Osteoblast (primary cell): ENCODE results near the gene FAHD2B. TPM values are rescaled to one million over a fixed set of nuclear protein-coding genes. Genes with fewer than 3 reads are reported as not detected.
"Not testable (repeated sequence)": the region's sequence is repeated elsewhere in the genome, so short reads cannot be mapped to it uniquely, and the experiment has no call there.

Experiments
- DNase-seq: peaks from one replicate; pipeline ENCODE4 v3.0.0; 2011; ENCODE audit warnings: low spot score, mixed read lengths; ENCODE audit not compliant: insufficient read length; ENCODE audit errors: missing footprints
- H2AFZ ChIP-seq: 2 replicates; pipeline ENCODE4 v1.6.0; 2011; ENCODE audit warnings: mild to moderate bottlenecking, low read length
- H3K27ac ChIP-seq: 2 replicates; pipeline ENCODE4 v1.5.1; 2011; ENCODE audit warnings: mild to moderate bottlenecking, low read depth, low read length, moderate library complexity
- H3K27me3 ChIP-seq: 2 replicates; pipeline ENCODE4 v1.6.0; 2012; ENCODE audit warnings: mild to moderate bottlenecking, control low read depth, inconsistent platforms, low read length, moderate library complexity; ENCODE audit not compliant: insufficient read depth
- H3K36me3 ChIP-seq: 2 replicates; pipeline ENCODE4 v1.5.1; 2011; ENCODE audit warnings: mild to moderate bottlenecking, low read length, control low read depth, moderate library complexity; ENCODE audit not compliant: insufficient read depth
- H3K4me1 ChIP-seq: 2 replicates; pipeline ENCODE4 v1.5.1; 2011; ENCODE audit warnings: mild to moderate bottlenecking, low read length, control low read depth, moderate library complexity; ENCODE audit not compliant: insufficient read depth
- H3K4me2 ChIP-seq: 2 replicates; pipeline ENCODE4 v1.6.0; 2011; ENCODE audit warnings: mild to moderate bottlenecking, low read length; ENCODE audit not compliant: insufficient read depth
- H3K4me3 ChIP-seq: fragments of 200-600 bp; sonication (generic); 3 replicates; pipeline ENCODE4 v1.5.1; 2012; ENCODE audit warnings: mild to moderate bottlenecking, low read length, inconsistent platforms; ENCODE audit not compliant: insufficient read depth
- H3K79me2 ChIP-seq: 2 replicates; pipeline ENCODE4 v1.6.0; 2012; ENCODE audit warnings: mild to moderate bottlenecking, low read length, control low read depth, inconsistent platforms; ENCODE audit not compliant: insufficient read depth
- H3K9me3 ChIP-seq: 2 replicates; pipeline ENCODE4 v1.5.1; 2011; ENCODE audit warnings: low read depth, low read length, control low read depth
- H4K20me1 ChIP-seq: 2 replicates; pipeline ENCODE4 v1.6.0; 2012; ENCODE audit warnings: mild to moderate bottlenecking, low read length, control low read depth; ENCODE audit not compliant: insufficient read depth
- CTCF ChIP-seq: IDR thresholded peaks from 2 replicates; pipeline ENCODE4 v1.5.1; 2011; ENCODE audit warnings: mild to moderate bottlenecking, low read depth, low read length, moderate library complexity; ENCODE audit errors: extremely low read depth
- total RNA-seq: library from RNA; depleted of rRNA; stranded (reverse); fragments of >200 nt; gene quantifications from 2 replicates; pipeline ENCODE4 v1.2.3, GENCODE V29; 2012

The FAHD2B gene
- total RNA-seq, 1 donor: 1.1 TPM

GRCh38 chr2:97068074-97068473 lies 26.6 kb downstream of the FAHD2B start:
- Histone ChIP-seq H2AFZ (no peak overlapping the region), H3K27ac (no peak overlapping the region), H3K79me2 (no peaks in the 10 kb centered on the region), H3K9me3 (no peaks in the 10 kb centered on the region), H3K36me3 (no peaks in the 10 kb centered on the region), H4K20me1 (no peaks in the 10 kb centered on the region), H3K4me3 (no peak overlapping the region), H3K4me2 (no peak overlapping the region), H3K4me1 (no peaks in the 10 kb centered on the region), H3K27me3 (no peaks in the 10 kb centered on the region)
- no peak for TF ChIP-seq CTCF
- DNase-seq: no peak

- no peaks in the 10 kb centered on the region for H3K27me3 ChIP-seq
- no peak overlapping the region for H2AFZ ChIP-seq
- no peaks in the 10 kb centered on the region for H3K4me1 ChIP-seq
- no peak overlapping the region for H3K27ac ChIP-seq
- DNase-seq: no peak
- no peaks in the 10 kb centered on the region for H3K9me3 ChIP-seq
- H3K79me2 ChIP-seq: no peaks in the 10 kb centered on the region
- no peak overlapping the region for H3K4me2 ChIP-seq
- H4K20me1 ChIP-seq: no peaks in the 10 kb centered on the region
- no peak for TF ChIP-seq CTCF
- no peaks in the 10 kb centered on the region for H3K36me3 ChIP-seq
- no peak overlapping the region for H3K4me3 ChIP-seq
Observed at GRCh38 chr2:97067279-97068004, 27.2 kb downstream of the FAHD2B start.

- H3K4me3 ChIP-seq, H3K27ac ChIP-seq, H3K36me3 ChIP-seq, H4K20me1 ChIP-seq, H3K27me3 ChIP-seq, H3K9me3 ChIP-seq, H2AFZ ChIP-seq, DNase-seq, H3K4me1 ChIP-seq, H3K4me2 ChIP-seq, H3K79me2 ChIP-seq: not testable (repeated sequence)
Observed at GRCh38 chr2:97066030-97066429, 28.7 kb downstream of the FAHD2B start.

GRCh38 chr2:97062020-97062419 lies 32.7 kb downstream of the FAHD2B start:
- not testable (repeated sequence) for H3K4me2 ChIP-seq, H4K20me1 ChIP-seq, H3K4me1 ChIP-seq, H3K4me3 ChIP-seq, H2AFZ ChIP-seq, H3K27me3 ChIP-seq, H3K27ac ChIP-seq, H3K9me3 ChIP-seq, H3K79me2 ChIP-seq, DNase-seq, H3K36me3 ChIP-seq

- H3K9me3 ChIP-seq, H4K20me1 ChIP-seq, H3K4me1 ChIP-seq, H3K27me3 ChIP-seq, H3K27ac ChIP-seq, H3K4me3 ChIP-seq, H2AFZ ChIP-seq, H3K79me2 ChIP-seq, H3K4me2 ChIP-seq, DNase-seq, H3K36me3 ChIP-seq: not testable (repeated sequence)
Observed at GRCh38 chr2:97059782-97060181, 34.9 kb downstream of the FAHD2B start.

- H3K27me3 ChIP-seq, DNase-seq, H3K4me2 ChIP-seq, H3K27ac ChIP-seq, H2AFZ ChIP-seq, H3K79me2 ChIP-seq, H3K9me3 ChIP-seq, H4K20me1 ChIP-seq, H3K4me1 ChIP-seq, H3K36me3 ChIP-seq, H3K4me3 ChIP-seq: not testable (repeated sequence)
Observed at GRCh38 chr2:97056150-97056549, 38.5 kb downstream of the FAHD2B start.

GRCh38 chr2:97050032-97050431 lies 44.6 kb downstream of the FAHD2B start:
- H3K4me3 ChIP-seq, H3K27me3 ChIP-seq, H3K9me3 ChIP-seq, DNase-seq, H3K79me2 ChIP-seq, H2AFZ ChIP-seq, H4K20me1 ChIP-seq, H3K4me2 ChIP-seq, H3K4me1 ChIP-seq, H3K27ac ChIP-seq, H3K36me3 ChIP-seq: not testable (repeated sequence)

- not testable (repeated sequence) for H3K9me3 ChIP-seq, H3K27ac ChIP-seq, H4K20me1 ChIP-seq, H3K4me3 ChIP-seq, H3K79me2 ChIP-seq, H3K36me3 ChIP-seq, H3K4me2 ChIP-seq, H2AFZ ChIP-seq, H3K4me1 ChIP-seq, DNase-seq, H3K27me3 ChIP-seq
Observed at GRCh38 chr2:97048448-97048847, 46.2 kb downstream of the FAHD2B start.
